ENCODE results near the gene MKS1.

Gene MKS1

GRCh38 chr17:58156839-58157803, 61.9 kb downstream of the MKS1 start:
- peak; percentile 72 for DNase-seq
